NB4 (cell line): Measurements from ENCODE around the gene ZNRF3.

Experiments used
- DNase-seq: peaks from one replicate; pipeline ENCODE4 v3.0.0; 2010; ENCODE audit warnings: low read depth
- H3K4me3 ChIP-seq: one replicate; pipeline ENCODE4 v1.5.1; 2011; ENCODE audit warnings: mild to moderate bottlenecking, low read depth, low read length, moderate library complexity
- CTCF ChIP-seq: IDR thresholded peaks from one replicate; pipeline ENCODE4 v1.5.1; 2012; ENCODE audit warnings: low read depth, low read length
- MAX ChIP-seq: IDR thresholded peaks from 2 replicates; pipeline ENCODE4 v1.6.1; 2011; ENCODE audit warnings: low read depth, low read length
- MYC ChIP-seq: IDR thresholded peaks from 2 replicates; pipeline ENCODE4 v1.6.1; 2011; ENCODE audit warnings: low read depth, low read length
- POLR2A ChIP-seq: IDR thresholded peaks from 2 replicates; pipeline ENCODE4 v1.6.1; 2011; ENCODE audit warnings: mild to moderate bottlenecking; ENCODE audit not compliant: insufficient read length; ENCODE audit errors: extremely low read depth

ZNRF3 gene

DNA sequence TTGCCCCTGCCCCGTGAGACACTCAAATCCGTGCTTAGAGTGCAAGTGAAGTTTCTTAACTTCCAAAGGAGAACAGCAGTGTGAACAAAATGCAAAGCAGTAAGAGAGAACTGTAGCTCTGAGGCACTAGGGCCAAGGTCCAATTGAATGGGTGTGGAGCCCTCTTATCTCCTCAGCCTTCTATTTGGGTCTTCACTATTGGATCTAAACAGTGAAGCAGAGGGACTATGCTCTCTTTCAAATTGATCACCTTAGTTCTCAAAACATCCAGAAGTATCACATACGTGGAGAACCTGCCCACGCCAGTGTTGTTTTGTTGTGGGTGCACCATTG lies 128.7 kb downstream of the ZNRF3 start:
- TF ChIP-seq MYC (no peak), CTCF (no peak), MAX (no peak), POLR2A (no peak)
- DNase-seq: no peak
- no peak overlapping the region for H3K4me3 ChIP-seq

DNA sequence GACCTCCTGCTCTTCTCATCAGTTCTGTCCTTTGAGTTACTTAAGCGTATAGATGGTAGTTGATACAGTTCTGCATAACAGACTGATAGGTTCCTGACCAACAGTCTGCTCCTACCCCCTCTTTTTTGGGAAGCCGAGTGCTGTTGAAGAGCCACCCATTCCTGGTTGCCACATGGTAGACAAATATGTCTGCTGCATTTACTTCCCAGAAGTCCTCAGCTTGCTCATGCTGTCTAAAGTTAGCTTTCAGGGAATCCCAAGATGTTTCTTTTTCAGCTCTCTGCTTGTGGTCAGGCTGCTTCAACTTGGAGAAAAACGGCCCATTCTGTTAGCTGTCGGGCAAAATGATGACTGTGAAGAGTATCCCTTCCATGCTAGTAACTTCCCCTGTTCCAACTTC lies 129.6 kb downstream of the ZNRF3 start:
- TF ChIP-seq POLR2A: no peak
- no peak for TF ChIP-seq CTCF
- TF ChIP-seq MAX: no peak
- no peak for TF ChIP-seq MYC

DNA sequence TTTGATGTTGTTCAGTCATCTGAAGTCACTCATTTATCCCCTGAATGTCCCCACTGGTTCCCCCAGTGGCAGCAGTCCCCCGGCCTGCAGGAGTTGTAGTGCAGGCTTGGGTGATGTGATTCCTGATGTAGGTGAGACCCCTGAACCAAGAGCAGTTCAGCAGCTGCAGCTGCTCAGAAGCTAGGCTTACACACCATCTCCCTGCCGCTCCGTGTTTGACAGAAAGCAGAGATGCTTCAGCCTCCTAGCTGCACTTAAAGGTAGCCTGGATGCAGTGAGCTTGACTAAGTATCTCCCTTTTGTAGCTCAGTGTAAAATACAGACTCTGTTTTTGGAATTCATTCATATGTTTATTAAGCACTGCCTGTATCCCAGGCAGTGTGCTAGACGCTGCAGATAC lies 130.9 kb downstream of the ZNRF3 start:
- H3K4me3 ChIP-seq: no peak overlapping the region
- TF ChIP-seq CTCF: no peak
- TF ChIP-seq MAX: no peak
- no peak for TF ChIP-seq MYC
- TF ChIP-seq POLR2A: no peak
- no peak for DNase-seq

More for the DNA sequence above, 129.6 kb downstream of the ZNRF3 start:
- no peak overlapping the region for H3K4me3 ChIP-seq
- no peak for DNase-seq

DNA sequence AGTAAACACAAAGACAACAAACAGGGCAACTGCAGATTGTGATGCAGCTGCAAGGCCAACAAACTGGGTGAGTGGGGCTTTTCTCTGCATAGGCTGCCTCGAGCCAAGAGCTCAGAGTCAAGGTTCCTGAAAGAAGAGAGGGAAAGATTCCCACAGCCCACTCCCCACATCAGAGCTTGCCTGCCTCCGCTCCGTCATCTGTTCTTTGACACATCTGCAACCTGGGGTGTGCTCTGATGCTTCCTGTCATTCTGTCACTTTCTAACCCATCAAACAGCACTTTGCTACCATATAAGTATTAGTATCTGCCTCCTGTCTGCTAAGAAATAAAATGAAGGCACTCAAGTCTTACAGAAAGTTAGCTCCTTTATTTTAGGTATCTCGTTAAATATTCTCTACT lies 131.4 kb downstream of the ZNRF3 start:
- no peak overlapping the region for H3K4me3 ChIP-seq
- no peak for DNase-seq
- TF ChIP-seq MYC (no peak), CTCF (no peak), MAX (no peak), POLR2A (no peak)

DNA sequence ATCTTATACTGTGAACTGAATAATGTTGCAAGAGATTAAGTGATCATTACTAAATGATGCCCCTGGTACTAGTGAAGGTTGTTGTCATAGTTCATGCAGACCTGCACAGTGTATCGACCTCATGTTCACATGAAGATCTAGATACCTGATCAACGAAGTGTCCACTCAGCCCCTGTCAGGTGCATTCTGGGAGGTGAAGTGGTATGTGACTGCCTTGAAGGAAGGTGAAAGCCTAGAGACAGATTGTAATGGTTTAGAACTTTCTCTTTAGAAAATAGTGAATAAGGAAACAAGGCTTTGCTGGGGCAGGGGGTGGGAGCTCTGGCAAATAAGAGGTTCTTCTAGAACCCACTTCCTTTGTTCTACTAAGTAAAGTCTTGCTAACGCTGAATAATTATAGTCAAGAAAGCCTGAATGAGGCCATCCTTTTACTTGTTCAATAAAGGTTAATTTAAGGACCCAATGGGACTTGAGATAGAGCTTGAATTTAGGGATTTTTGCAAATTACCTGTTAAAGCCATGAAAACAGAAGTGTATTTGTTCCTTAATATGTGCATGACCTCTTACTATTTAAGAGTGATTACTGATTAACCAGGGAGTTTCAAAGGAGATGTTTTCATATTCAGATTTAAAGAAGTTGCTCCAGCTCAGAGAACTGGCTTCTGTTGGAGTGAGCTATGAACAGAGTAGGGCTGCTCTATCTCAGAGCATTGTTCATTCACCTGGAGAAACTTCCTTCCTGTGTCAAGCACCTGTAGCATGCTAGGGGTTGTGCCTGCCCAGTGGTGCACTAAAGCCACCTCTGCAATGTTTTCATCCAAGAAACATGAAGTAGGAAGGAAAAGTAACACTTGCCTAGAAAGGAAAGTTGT lies 132.9 kb downstream of the ZNRF3 start:
- DNase-seq: no peak
- no peak for TF ChIP-seq POLR2A
- no peak for TF ChIP-seq CTCF
- TF ChIP-seq MYC: no peak
- no peak for TF ChIP-seq MAX
- no peak overlapping the region for H3K4me3 ChIP-seq
